ENCODE measurements around the gene TMEM26. TPM values are rescaled to one million over a fixed set of nuclear protein-coding genes. Genes with fewer than 3 reads are reported as not detected.

Gene TMEM26
- total RNA-seq, 6 experiments from 2014 or later = 0.42 to 3.8 (median 0.77) TPM

DNA sequence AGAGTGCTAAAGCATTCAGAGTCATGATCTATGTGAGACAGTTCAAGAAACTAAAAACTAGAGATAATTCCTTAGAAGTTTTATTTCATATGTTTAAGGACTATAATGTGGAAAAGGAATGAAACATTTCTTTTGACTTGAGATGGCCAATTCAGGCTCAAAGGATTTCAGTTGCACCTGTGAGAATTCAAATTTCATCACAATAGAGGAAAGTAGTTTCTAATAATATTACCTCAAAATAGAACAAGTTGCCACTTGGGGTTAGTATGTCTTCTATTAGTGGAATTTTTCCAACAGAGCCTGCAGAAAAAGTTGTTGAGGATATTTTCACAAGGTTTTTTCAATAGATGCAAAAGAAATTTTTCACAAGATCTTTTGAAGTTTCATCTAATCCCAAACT is 37.4 kb downstream of the TMEM26 start:
- no peaks in the 10 kb centered on the region for H3K27me3 ChIP-seq

DNA sequence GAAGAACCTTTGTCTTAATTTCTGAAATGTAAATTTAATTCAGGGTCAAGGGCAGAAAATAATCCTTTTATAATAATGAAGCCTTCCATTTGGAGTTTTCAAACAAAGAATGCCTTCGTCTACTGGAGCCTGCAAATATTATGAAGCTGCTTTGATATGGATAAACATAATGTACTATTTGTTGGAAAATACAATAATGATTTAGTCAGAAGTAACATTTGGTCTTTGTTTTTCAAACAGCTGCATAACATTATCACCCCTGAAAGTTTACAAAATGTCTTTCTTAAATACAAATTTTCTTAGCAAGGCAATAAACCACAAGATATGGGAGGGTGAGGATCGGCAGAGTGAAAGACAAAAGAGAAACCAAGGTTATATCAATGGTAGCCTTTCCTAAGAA is 41.5 kb downstream of the TMEM26 start:
- Histone ChIP-seq H3K4me3 (no peak overlapping the region), H3K4me1 (peaks cover 0 to 16% (median 0%) of the 10 kb centered on the region in 4 donors), H3K9me3 (no peaks in the 10 kb centered on the region), H3K27ac (no peak overlapping the region), H3K27me3 (no peaks in the 10 kb centered on the region), H3K36me3 (no peaks in the 10 kb centered on the region)
- no peak for TF ChIP-seq POLR2A (IDR thresholded peaks at IDR 0.05)
- TF ChIP-seq, protein P1, sequence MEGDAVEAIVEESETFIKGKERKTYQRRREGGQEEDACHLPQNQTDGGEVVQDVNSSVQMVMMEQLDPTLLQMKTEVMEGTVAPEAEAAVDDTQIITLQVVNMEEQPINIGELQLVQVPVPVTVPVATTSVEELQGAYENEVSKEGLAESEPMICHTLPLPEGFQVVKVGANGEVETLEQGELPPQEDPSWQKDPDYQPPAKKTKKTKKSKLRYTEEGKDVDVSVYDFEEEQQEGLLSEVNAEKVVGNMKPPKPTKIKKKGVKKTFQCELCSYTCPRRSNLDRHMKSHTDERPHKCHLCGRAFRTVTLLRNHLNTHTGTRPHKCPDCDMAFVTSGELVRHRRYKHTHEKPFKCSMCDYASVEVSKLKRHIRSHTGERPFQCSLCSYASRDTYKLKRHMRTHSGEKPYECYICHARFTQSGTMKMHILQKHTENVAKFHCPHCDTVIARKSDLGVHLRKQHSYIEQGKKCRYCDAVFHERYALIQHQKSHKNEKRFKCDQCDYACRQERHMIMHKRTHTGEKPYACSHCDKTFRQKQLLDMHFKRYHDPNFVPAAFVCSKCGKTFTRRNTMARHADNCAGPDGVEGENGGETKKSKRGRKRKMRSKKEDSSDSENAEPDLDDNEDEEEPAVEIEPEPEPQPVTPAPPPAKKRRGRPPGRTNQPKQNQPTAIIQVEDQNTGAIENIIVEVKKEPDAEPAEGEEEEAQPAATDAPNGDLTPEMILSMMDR (IDR thresholded peaks at IDR 0.05) = no peak
- intact Hi-C loops (cut with DNase I) = no loop called here
- ATAC-seq (no peak), DNase-seq (no peak)
- 59% methylated on average over 2 of the region's 2 CpGs for WGBS (ENCODE audit: insufficient coverage, low coverage, low lambda C conversion rate, missing lambda C conversion rate)

More for the DNA sequence above, 37.4 kb downstream of the TMEM26 start:
- Histone ChIP-seq H3K4me1 (no peaks in the 10 kb centered on the region), H3K4me3 (no peak overlapping the region), H3K36me3 (no peaks in the 10 kb centered on the region), H3K27ac (no peak overlapping the region), H3K9me3 (no peaks in the 10 kb centered on the region)
- TF ChIP-seq, protein P1 (IDR thresholded peaks at IDR 0.05) = no peak
- TF ChIP-seq POLR2A (IDR thresholded peaks at IDR 0.05) = no peak
- intact Hi-C loops (cut with DNase I) = no loop called here
- ATAC-seq (no peak), DNase-seq (no peak)

DNA sequence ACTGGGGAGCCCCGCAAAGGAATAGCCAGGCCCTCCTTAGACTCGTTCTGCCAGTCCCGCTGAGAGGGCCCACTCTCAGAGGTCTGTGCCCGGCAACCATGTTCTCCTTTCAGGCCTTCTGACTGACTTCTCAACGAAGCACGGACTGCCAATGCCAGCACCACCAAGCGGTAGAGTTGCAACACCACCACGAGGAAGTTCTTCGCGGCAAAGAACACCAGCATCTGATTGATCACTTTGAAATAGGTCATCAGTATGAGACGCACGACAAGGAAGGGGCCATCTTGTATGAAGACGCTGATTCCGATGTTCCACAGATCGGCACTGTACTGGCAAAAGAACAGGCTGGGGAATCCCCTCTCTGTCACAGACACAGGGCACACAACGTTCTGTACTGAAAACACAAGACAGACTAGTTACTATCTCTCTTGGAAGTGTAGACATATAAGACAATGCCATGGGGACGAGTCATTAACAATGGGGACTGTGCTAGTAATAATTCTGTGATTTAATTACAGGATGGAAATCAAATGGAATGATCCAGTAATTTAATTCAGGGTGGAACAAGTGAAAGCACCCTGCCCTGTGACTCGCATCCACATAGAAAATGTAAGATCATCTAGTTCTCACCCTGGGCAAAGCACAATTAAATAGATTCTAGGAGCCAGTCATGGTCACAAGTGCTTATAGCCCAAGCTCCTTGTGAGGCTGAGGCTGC is 42.7 kb downstream of the TMEM26 start:
- Histone ChIP-seq H3K27me3 (no peaks in the 10 kb centered on the region), H3K27ac (no peak overlapping the region), H3K36me3 (no peaks in the 10 kb centered on the region), H3K4me3 (no peak overlapping the region), H3K4me1 (peaks cover 0 to 16% (median 0%) of the 10 kb centered on the region in 4 donors), H3K9me3 (no peaks in the 10 kb centered on the region)
- ATAC-seq (no peak), DNase-seq (no peak)
- intact Hi-C loops (cut with DNase I) = no loop called here
- WGBS (ENCODE audit: insufficient coverage, low coverage, low lambda C conversion rate, missing lambda C conversion rate) = 81% methylated on average over 18 of the region's 18 CpGs
- TF ChIP-seq POLR2A (IDR thresholded peaks at IDR 0.05) = no peak
- TF ChIP-seq, protein P1 (IDR thresholded peaks at IDR 0.05) = no peak

DNA sequence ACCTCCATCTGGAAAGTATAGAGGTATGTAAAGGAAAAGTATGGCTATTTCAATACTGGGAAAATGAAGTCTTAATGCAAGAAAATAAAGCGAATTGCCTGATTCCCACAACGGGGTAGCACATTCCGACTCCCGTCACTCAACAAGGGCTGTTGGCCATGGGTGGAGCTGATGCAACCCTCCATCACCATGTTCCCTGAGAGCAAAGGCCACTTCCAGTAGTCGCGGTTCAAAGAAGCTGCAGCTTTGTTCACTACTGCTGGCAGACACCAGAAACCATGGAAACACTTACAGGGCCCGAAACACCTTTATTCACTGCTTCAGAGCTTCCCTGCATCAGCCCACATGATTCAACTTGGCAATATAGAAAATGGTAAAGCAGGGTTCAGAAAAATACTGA is 44.0 kb downstream of the TMEM26 start:
- Histone ChIP-seq H3K27ac (no peak overlapping the region), H3K27me3 (no peaks in the 10 kb centered on the region), H3K4me3 (no peak overlapping the region), H3K4me1 (peaks cover 0 to 16% (median 0%) of the 10 kb centered on the region in 4 donors), H3K9me3 (no peaks in the 10 kb centered on the region), H3K36me3 (no peaks in the 10 kb centered on the region)
- no peak for TF ChIP-seq POLR2A (IDR thresholded peaks at IDR 0.05)
- TF ChIP-seq, protein P1 (IDR thresholded peaks at IDR 0.05) = no peak
- intact Hi-C loops (cut with DNase I) = no loop called here
- DNase-seq = no peak
- WGBS (ENCODE audit: insufficient coverage, low coverage, low lambda C conversion rate, missing lambda C conversion rate) = 65% methylated on average over 6 of the region's 7 CpGs
- peak in 2 of 4 donors; percentile 39 to 54 for ATAC-seq

All from right lobe of liver (tissue), 6 donors.